ENCODE data around the gene TFB1M. TPM values are rescaled to one million over a fixed set of nuclear protein-coding genes. Genes with fewer than 3 reads are reported as not detected.

The TFB1M gene
- total RNA-seq, 1 experiment from 2014 or later, result 45.0 TPM

- H3K36me3 ChIP-seq (ENCODE audit: insufficient read depth, low read length), result peaks cover 59% of the 10 kb centered on the region
These were observed 10.9 kb downstream of the TFB1M start for GRCh38 chr6:155303361-155303870.

GRCh38 chr6:155301867-155302266 is 12.4 kb downstream of the TFB1M start:
- Histone ChIP-seq H3K9me3 (ENCODE audit: low read length) (no peaks in the 10 kb centered on the region), H3K36me3 (ENCODE audit: insufficient read depth, low read length) (peaks cover 58% of the 10 kb centered on the region; the same call in 1 of the 2 replicates), H3K9ac (ENCODE audit: low read length) (no peak overlapping the region), H2AFZ (ENCODE audit: low read length) (no peak overlapping the region), H3K79me2 (ENCODE audit: low read length) (peaks cover 78% of the 10 kb centered on the region), H3K27me3 (ENCODE audit: low read length) (no peaks in the 10 kb centered on the region), H4K20me1 (ENCODE audit: insufficient read depth, low read depth, low read length) (no peaks in the 10 kb centered on the region), H3K27ac (ENCODE audit: low read length) (no peak overlapping the region), H3K4me2 (ENCODE audit: low read depth, low read length, poor library complexity, severe bottlenecking) (no peak overlapping the region), H3K4me3 (ENCODE audit: low read length) (no peak overlapping the region), H3K9me2 (replicated peaks; ENCODE audit: insufficient read depth, low read length) (no peaks in the 10 kb centered on the region), H3K4me1 (ENCODE audit: low read length) (peaks cover 4% of the 10 kb centered on the region; the same call in 1 of the 2 replicates)
- no peak for DNase-seq

More at GRCh38 chr6:155303361-155303870, 10.9 kb downstream of the TFB1M start:
- Histone ChIP-seq H3K9me2 (replicated peaks; ENCODE audit: insufficient read depth, low read length) (no peaks in the 10 kb centered on the region), H3K4me3 (ENCODE audit: low read length) (no peak overlapping the region), H3K27ac (ENCODE audit: low read length) (no peak overlapping the region), H2AFZ (ENCODE audit: low read length) (no peak overlapping the region), H3K4me1 (ENCODE audit: low read length) (peaks cover 4% of the 10 kb centered on the region; the same call in 1 of the 2 replicates), H3K79me2 (ENCODE audit: low read length) (peaks cover 79% of the 10 kb centered on the region), H3K4me2 (ENCODE audit: low read depth, low read length, poor library complexity, severe bottlenecking) (no peak overlapping the region), H3K9ac (ENCODE audit: low read length) (no peak overlapping the region), H3K9me3 (ENCODE audit: low read length) (no peaks in the 10 kb centered on the region), H4K20me1 (ENCODE audit: insufficient read depth, low read depth, low read length) (no peaks in the 10 kb centered on the region), H3K27me3 (ENCODE audit: low read length) (no peaks in the 10 kb centered on the region)
- DNase-seq, result no peak

DNA sequence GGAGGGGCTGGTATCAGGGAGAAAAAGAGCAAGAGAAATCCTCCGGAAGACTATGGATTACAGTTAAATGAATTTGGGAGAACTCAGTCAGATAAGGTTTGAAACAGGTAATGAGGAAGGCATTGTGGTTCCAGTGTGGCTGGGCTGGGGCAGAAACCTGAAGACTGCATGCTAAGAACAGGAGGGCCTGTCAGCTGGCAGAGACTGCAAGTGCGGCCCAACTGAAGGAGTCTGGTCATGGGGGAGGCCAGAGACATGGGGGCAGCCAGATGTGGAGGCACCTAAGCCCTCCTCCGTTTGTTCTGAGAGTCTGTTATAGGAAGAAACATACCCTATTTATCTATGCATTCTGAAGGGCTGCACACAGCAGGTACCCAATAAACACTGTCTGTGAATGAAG is 16.6 kb downstream of the TFB1M start:
- H3K9ac ChIP-seq (ENCODE audit: low read length), result no peak overlapping the region

GRCh38 chr6:155292711-155293110 is 21.6 kb downstream of the TFB1M start:
- no peaks in the 10 kb centered on the region for H3K9me2 ChIP-seq (replicated peaks; ENCODE audit: insufficient read depth, low read length)
- H3K36me3 ChIP-seq (ENCODE audit: insufficient read depth, low read length), result peaks cover 68% of the 10 kb centered on the region

More for the DNA sequence above, 16.6 kb downstream of the TFB1M start:
- H3K9me3 ChIP-seq (ENCODE audit: low read length), result no peaks in the 10 kb centered on the region
- no peak overlapping the region for H3K4me2 ChIP-seq (ENCODE audit: low read depth, low read length, poor library complexity, severe bottlenecking)
- H3K27me3 ChIP-seq (ENCODE audit: low read length), result no peaks in the 10 kb centered on the region
- H3K4me1 ChIP-seq (ENCODE audit: low read length), result no peaks in the 10 kb centered on the region
- no peak overlapping the region for H2AFZ ChIP-seq (ENCODE audit: low read length)
- H3K9me2 ChIP-seq (replicated peaks; ENCODE audit: insufficient read depth, low read length), result no peaks in the 10 kb centered on the region
- H4K20me1 ChIP-seq (ENCODE audit: insufficient read depth, low read depth, low read length), result no peaks in the 10 kb centered on the region
- no peak overlapping the region for H3K4me3 ChIP-seq (ENCODE audit: low read length)
- DNase-seq, result no peak
- H3K79me2 ChIP-seq (ENCODE audit: low read length), result peaks cover 75% of the 10 kb centered on the region
- peaks cover 55% of the 10 kb centered on the region for H3K36me3 ChIP-seq (ENCODE audit: insufficient read depth, low read length)
- no peak overlapping the region for H3K27ac ChIP-seq (ENCODE audit: low read length)

GRCh38 chr6:155291291-155291690 is 23.0 kb downstream of the TFB1M start:
- Histone ChIP-seq H4K20me1 (ENCODE audit: insufficient read depth, low read depth, low read length) (no peaks in the 10 kb centered on the region), H3K4me3 (ENCODE audit: low read length) (no peak overlapping the region)
- no peak for DNase-seq

More at GRCh38 chr6:155292711-155293110, 21.6 kb downstream of the TFB1M start:
- Histone ChIP-seq H3K27ac (ENCODE audit: low read length) (no peak overlapping the region), H3K9ac (ENCODE audit: low read length) (no peak overlapping the region), H3K27me3 (ENCODE audit: low read length) (no peaks in the 10 kb centered on the region), H3K9me3 (ENCODE audit: low read length) (no peaks in the 10 kb centered on the region), H4K20me1 (ENCODE audit: insufficient read depth, low read depth, low read length) (no peaks in the 10 kb centered on the region), H3K79me2 (ENCODE audit: low read length) (peaks cover 81% of the 10 kb centered on the region), H3K4me3 (ENCODE audit: low read length) (no peak overlapping the region), H3K4me2 (ENCODE audit: low read depth, low read length, poor library complexity, severe bottlenecking) (no peak overlapping the region), H3K4me1 (ENCODE audit: low read length) (no peaks in the 10 kb centered on the region), H2AFZ (ENCODE audit: low read length) (no peak overlapping the region)
- no peak for DNase-seq

DNA sequence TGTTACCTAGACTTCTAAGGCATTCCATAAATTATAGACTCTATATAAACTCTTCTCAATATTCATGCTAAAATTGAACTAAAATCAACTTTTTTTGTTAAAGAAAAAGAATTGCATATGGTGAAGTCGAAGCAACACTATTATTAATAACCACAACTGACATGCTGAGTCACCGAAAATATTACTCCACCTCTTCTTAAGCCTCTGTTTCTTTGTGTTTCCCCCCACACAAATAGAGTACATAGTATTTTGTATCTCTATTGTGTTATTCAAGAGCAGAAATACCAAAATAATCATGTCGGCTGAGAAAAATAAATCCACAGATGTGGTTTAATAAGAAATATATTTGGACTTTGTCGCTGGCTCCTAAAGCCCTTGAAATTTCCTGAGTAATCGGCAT is 23.8 kb downstream of the TFB1M start:
- Histone ChIP-seq H3K9me2 (replicated peaks; ENCODE audit: insufficient read depth, low read length) (no peaks in the 10 kb centered on the region), H3K27me3 (ENCODE audit: low read length) (no peaks in the 10 kb centered on the region), H2AFZ (ENCODE audit: low read length) (no peak overlapping the region), H3K9ac (ENCODE audit: low read length) (no peak overlapping the region), H3K4me3 (ENCODE audit: low read length) (no peak overlapping the region), H3K27ac (ENCODE audit: low read length) (no peak overlapping the region), H4K20me1 (ENCODE audit: insufficient read depth, low read depth, low read length) (no peaks in the 10 kb centered on the region), H3K36me3 (ENCODE audit: insufficient read depth, low read length) (peaks cover 57% of the 10 kb centered on the region), H3K9me3 (ENCODE audit: low read length) (no peaks in the 10 kb centered on the region), H3K4me1 (ENCODE audit: low read length) (no peaks in the 10 kb centered on the region), H3K4me2 (ENCODE audit: low read depth, low read length, poor library complexity, severe bottlenecking) (no peak overlapping the region), H3K79me2 (ENCODE audit: low read length) (peaks cover 78% of the 10 kb centered on the region)
- no peak for DNase-seq

More at GRCh38 chr6:155291291-155291690, 23.0 kb downstream of the TFB1M start:
- Histone ChIP-seq H3K27me3 (ENCODE audit: low read length) (no peaks in the 10 kb centered on the region), H3K79me2 (ENCODE audit: low read length) (peaks cover 77% of the 10 kb centered on the region), H3K36me3 (ENCODE audit: insufficient read depth, low read length) (peaks cover 60% of the 10 kb centered on the region), H3K9me3 (ENCODE audit: low read length) (no peaks in the 10 kb centered on the region), H3K27ac (ENCODE audit: low read length) (no peak overlapping the region), H2AFZ (ENCODE audit: low read length) (no peak overlapping the region), H3K4me2 (ENCODE audit: low read depth, low read length, poor library complexity, severe bottlenecking) (no peak overlapping the region), H3K4me1 (ENCODE audit: low read length) (no peaks in the 10 kb centered on the region), H3K9me2 (replicated peaks; ENCODE audit: insufficient read depth, low read length) (no peaks in the 10 kb centered on the region), H3K9ac (ENCODE audit: low read length) (no peak overlapping the region)

DNA sequence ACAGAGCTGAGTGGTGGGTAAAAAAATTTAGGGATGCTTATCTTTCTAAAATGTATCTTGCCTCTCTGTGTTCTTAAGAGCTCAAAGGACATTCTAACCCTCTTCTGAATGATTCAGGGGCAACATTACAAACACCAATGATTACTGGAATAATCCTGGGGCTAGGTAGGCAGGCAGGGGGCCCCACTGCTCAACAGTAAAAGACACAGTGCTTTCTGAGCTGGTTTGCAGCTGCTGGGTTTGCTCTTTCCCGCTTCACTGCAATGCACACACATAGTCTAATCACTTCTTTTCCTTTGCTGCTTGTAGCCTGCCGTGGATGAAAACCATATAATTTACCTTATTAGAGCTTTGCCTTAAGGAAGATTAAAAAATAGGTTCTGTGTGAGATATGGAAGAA is 26.5 kb downstream of the TFB1M start:
- Histone ChIP-seq H4K20me1 (ENCODE audit: insufficient read depth, low read depth, low read length) (no peaks in the 10 kb centered on the region), H3K4me2 (ENCODE audit: low read depth, low read length, poor library complexity, severe bottlenecking) (no peak overlapping the region), H3K79me2 (ENCODE audit: low read length) (peaks cover 79% of the 10 kb centered on the region), H3K27ac (ENCODE audit: low read length) (no peak overlapping the region), H3K4me1 (ENCODE audit: low read length) (no peaks in the 10 kb centered on the region), H3K9me3 (ENCODE audit: low read length) (no peaks in the 10 kb centered on the region), H2AFZ (ENCODE audit: low read length) (no peak overlapping the region), H3K27me3 (ENCODE audit: low read length) (no peaks in the 10 kb centered on the region), H3K4me3 (ENCODE audit: low read length) (no peak overlapping the region), H3K9ac (ENCODE audit: low read length) (no peak overlapping the region), H3K36me3 (ENCODE audit: insufficient read depth, low read length) (peaks cover 61% of the 10 kb centered on the region), H3K9me2 (replicated peaks; ENCODE audit: insufficient read depth, low read length) (no peaks in the 10 kb centered on the region)
- DNase-seq, result no peak

- Histone ChIP-seq H3K4me1 (ENCODE audit: low read length) (no peaks in the 10 kb centered on the region), H2AFZ (ENCODE audit: low read length) (no peak overlapping the region), H3K36me3 (ENCODE audit: insufficient read depth, low read length) (peaks cover 46% of the 10 kb centered on the region), H3K9ac (ENCODE audit: low read length) (no peak overlapping the region), H3K4me2 (ENCODE audit: low read depth, low read length, poor library complexity, severe bottlenecking) (no peak overlapping the region), H3K9me2 (replicated peaks; ENCODE audit: insufficient read depth, low read length) (no peaks in the 10 kb centered on the region), H3K27me3 (ENCODE audit: low read length) (no peaks in the 10 kb centered on the region), H4K20me1 (ENCODE audit: insufficient read depth, low read depth, low read length) (no peaks in the 10 kb centered on the region), H3K79me2 (ENCODE audit: low read length) (peaks cover 76% of the 10 kb centered on the region), H3K4me3 (ENCODE audit: low read length) (no peak overlapping the region), H3K9me3 (ENCODE audit: low read length) (no peaks in the 10 kb centered on the region), H3K27ac (ENCODE audit: low read length) (no peak overlapping the region)
- no peak for DNase-seq
These were observed 29.5 kb downstream of the TFB1M start for GRCh38 chr6:155284775-155285174.

All from Karpas-422 (cell line).